C4-2B (cell line): ENCODE data around the gene GOLGA7B.

Source experiments
- H3K27ac ChIP-seq: fragments of 450-650 bp; 2 replicates; pipeline ENCODE4 v1.5.1; 2017
- CTCF ChIP-seq: fragments of 450-650 bp; conservative IDR thresholded peaks from 2 replicates; pipeline ENCODE4 v1.5.1; 2017; ENCODE audit warnings: mild to moderate bottlenecking
- ZFX ChIP-seq: fragments of 450-650 bp; IDR thresholded peaks from 2 replicates; pipeline ENCODE4 v1.6.1; 2017

GOLGA7B gene

GRCh38 chr10:97813311-97813710 is 36.3 kb upstream of the GOLGA7B start:
- no peak overlapping the region for H3K27ac ChIP-seq
- TF ChIP-seq ZFX (no peak), CTCF (no peak)

- TF ChIP-seq CTCF (no peak), ZFX (no peak)
These were observed 34.6 kb upstream of the GOLGA7B start for GRCh38 chr10:97814996-97815395.

GRCh38 chr10:97816609-97817008 is 33.0 kb upstream of the GOLGA7B start:
- H3K27ac ChIP-seq: no peak overlapping the region
- TF ChIP-seq ZFX: no peak
- no peak for TF ChIP-seq CTCF

More at GRCh38 chr10:97814996-97815395, 34.6 kb upstream of the GOLGA7B start:
- H3K27ac ChIP-seq: no peak overlapping the region

GRCh38 chr10:97818572-97818971 is 31.1 kb upstream of the GOLGA7B start:
- H3K27ac ChIP-seq: no peak overlapping the region
- TF ChIP-seq ZFX: no peak
- no peak for TF ChIP-seq CTCF

- no peak for TF ChIP-seq CTCF
- no peak for TF ChIP-seq ZFX
- H3K27ac ChIP-seq: no peak overlapping the region
These were observed 29.4 kb upstream of the GOLGA7B start for GRCh38 chr10:97820096-97820704.

- H3K27ac ChIP-seq: no peak overlapping the region
- no peak for TF ChIP-seq CTCF
- no peak for TF ChIP-seq ZFX
These were observed 28.2 kb upstream of the GOLGA7B start for GRCh38 chr10:97821308-97822038.

- H3K27ac ChIP-seq: no peak overlapping the region
- no peak for TF ChIP-seq CTCF
These were observed 27.4 kb upstream of the GOLGA7B start for GRCh38 chr10:97822261-97822687.
